ENCODE results near the gene ABHD17A.

DNA sequence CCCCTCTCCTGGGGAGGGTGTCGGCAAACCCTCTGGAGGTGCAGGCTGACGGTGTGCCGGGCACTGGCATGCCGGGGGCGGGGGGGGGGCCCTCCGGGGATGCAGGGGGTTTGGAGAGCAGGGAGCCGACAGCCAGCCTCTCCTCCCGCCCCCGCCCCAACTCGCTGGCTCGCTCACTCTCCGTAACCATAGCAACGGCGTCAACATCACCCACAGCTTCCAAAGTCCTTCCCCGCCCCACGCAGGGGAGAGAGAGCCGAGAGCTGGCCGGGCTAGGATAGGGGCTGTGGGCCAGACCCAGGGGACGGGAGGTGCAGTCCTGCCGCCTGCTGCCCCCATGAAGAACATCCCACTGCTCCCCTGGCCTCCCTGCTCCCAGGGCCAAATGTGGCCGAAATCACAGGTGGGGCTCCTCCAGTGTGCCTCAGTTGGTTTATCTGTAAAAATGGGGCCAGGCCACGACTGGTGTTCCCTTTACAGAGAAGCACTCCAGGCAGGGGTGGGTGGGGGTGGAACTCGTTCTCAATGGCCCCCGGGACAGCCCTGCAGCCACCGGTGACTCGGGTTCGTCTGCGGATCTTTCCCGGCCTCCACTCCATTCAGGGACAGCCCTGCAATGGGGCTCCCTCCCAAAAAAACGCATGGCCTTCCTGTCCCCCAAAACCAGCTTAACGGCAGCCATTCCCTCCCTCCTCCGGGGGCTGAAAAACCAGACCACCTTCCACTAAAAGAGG is 25.1 kb downstream of the ABHD17A start:
- TF ChIP-seq CTCF (IDR thresholded peaks at IDR 0.05) (no peak), EZH2phosphoT487 (IDR thresholded peaks at IDR 0.05) (no peak)

Measured in neural progenitor cell (in vitro differentiated cells).